CD4-positive, CD25-positive, alpha-beta regulatory T cell (primary cell): ENCODE results near the gene UCP3. TPM values are rescaled to one million over a fixed set of nuclear protein-coding genes. Genes with fewer than 3 reads are reported as not detected.

Experiments used
- ATAC-seq, 2 donors: fragments of 150-1000 bp; cut with Tn5 transposase; one replicate each; pipeline ENCODE4 v1.10.0; 2021; ENCODE audit warnings: low read depth in 2 of 2, moderate number of reproducible peaks in 2 of 2, moderate library complexity in 1 of 2
- DNase-seq, 3 donors: peaks; one replicate each; pipeline versions ENCODE4 v3.0.0 to v3.0.0-alpha.2; 2012 to 2022; ENCODE audit warnings: mixed read lengths in 1 of 3
- H3K27ac ChIP-seq: one replicate; pipeline ENCODE4 v1.7.0; 2013; ENCODE audit warnings: mild to moderate bottlenecking, low read length; ENCODE audit not compliant: insufficient read depth, poor library complexity, severe bottlenecking
- H3K27me3 ChIP-seq: one replicate; pipeline ENCODE4 v1.7.0; 2013; ENCODE audit warnings: low read length; ENCODE audit not compliant: control insufficient read depth, insufficient read depth
- H3K36me3 ChIP-seq: one replicate; pipeline ENCODE4 v1.7.0; 2013; ENCODE audit warnings: mild to moderate bottlenecking, low read length, moderate library complexity; ENCODE audit not compliant: control insufficient read depth, insufficient read depth
- H3K4me1 ChIP-seq: 2 replicates; pipeline ENCODE4 v1.7.0; 2013; ENCODE audit warnings: mild to moderate bottlenecking, low read length; ENCODE audit not compliant: insufficient read depth, control insufficient read depth, poor library complexity, severe bottlenecking
- H3K4me3 ChIP-seq: one replicate; pipeline ENCODE4 v1.7.0; 2013; ENCODE audit warnings: low read depth, mild to moderate bottlenecking, low read length, moderate library complexity
- H3K9me3 ChIP-seq, 2 experiments: 1 replicate in 1 of 2; 2 replicates in 1 of 2; pipeline ENCODE4 v1.7.0; 2013; ENCODE audit warnings: low read length in 2 of 2, mild to moderate bottlenecking in 1 of 2, moderate library complexity in 1 of 2; ENCODE audit not compliant: control insufficient read depth in 2 of 2
- H3K27ac Mint-ChIP-seq, 3 donors: one replicate each; pipeline ENCODE4 v1.8.0; 2020 to 2022; ENCODE audit warnings: mild to moderate bottlenecking in 3 of 3, mixed read lengths in 3 of 3, moderate library complexity in 2 of 3
- H3K27me3 Mint-ChIP-seq: one replicate; pipeline ENCODE4 v1.8.0; 2022; ENCODE audit warnings: mild to moderate bottlenecking, mixed read lengths
- H3K36me3 Mint-ChIP-seq: one replicate; pipeline ENCODE4 v1.8.0; 2020; ENCODE audit warnings: mixed read lengths
- H3K4me1 Mint-ChIP-seq, 4 donors: one replicate each; pipeline ENCODE4 v1.8.0; 2020 to 2022; ENCODE audit warnings: mixed read lengths in 4 of 4, mild to moderate bottlenecking in 1 of 4
- H3K4me3 Mint-ChIP-seq, 4 donors: one replicate each; pipeline ENCODE4 v1.8.0; 2020 to 2022; ENCODE audit warnings: mild to moderate bottlenecking in 4 of 4, mixed read lengths in 4 of 4, moderate library complexity in 3 of 4
- H3K9me3 Mint-ChIP-seq, 7 donors: one replicate each; pipeline ENCODE4 v1.8.0; 2020 to 2022; ENCODE audit warnings: mixed read lengths in 7 of 7, mild to moderate bottlenecking in 3 of 7, moderate library complexity in 2 of 7
- polyA plus RNA-seq, 4 donors: library from polyadenylated mRNA; unstranded; fragments of 300-500 nt; fragmentation: Illumina TruSeq; gene quantifications; one replicate each; pipeline ENCODE4 v1.2.3, GENCODE V29; 2021
- total RNA-seq: library from RNA; stranded (reverse); gene quantifications from one replicate; pipeline ENCODE4 v1.2.3, GENCODE V29; 2022

The UCP3 gene
- total and polyA plus RNA-seq, 5 donors from 2014 or later: 0.16 to 5.6 (median 0.30) TPM

DNA sequence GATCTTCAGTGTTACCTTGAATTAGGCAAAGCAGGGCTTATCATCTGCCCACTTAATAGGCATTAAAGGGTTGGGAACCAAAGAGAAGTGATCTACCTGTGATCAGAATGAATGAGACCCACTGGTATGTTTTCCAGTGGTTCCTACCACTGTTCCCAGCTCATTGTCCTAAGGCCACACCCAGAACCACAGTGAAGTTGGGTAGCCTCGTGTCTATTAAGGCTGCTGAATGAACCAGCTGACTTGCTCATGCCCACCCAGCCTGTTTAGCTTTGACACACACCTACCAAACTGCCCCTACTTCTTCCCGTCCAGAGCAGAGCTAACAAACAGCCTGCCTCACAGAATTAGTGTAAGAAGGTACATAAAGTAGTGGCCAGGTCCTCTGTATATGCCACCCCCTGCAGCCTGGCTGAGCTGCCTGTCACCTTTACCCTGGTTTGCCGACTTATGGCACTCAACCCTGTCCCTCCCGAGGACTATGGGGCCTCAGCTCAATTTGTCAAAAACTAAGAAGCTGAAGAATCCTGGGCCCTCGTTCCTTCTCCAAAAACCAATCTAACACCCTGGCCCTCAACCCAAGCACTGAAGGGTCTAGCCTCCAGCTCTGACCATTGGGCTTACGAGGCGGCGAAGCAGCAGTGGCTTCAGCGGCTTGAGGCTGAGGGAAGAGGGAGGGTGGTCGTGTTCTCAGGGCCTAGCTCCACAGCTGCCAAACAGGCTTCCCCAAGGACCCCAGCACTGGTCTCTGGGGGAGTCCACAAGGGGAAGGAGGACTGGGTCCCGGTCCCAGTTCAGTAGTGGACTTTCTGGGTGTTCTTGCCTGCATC lies 36.0 kb downstream of the UCP3 start:
- DNase-seq: no peak
- Histone ChIP-seq H3K4me3 (peak overlapping the region; percentile 0), H3K4me1 (peaks cover 99% of the 10 kb centered on the region), H3K36me3 (peaks cover 34% of the 10 kb centered on the region), H3K9me3 (no peaks in the 10 kb centered on the region), H3K27ac (peak overlapping the region; percentile 97), H3K27me3 (no peaks in the 10 kb centered on the region)
- Mint-ChIP-seq H3K9me3 (no peaks in the 10 kb centered on the region), H3K27me3 (no peaks in the 10 kb centered on the region), H3K36me3 (peaks cover 39% of the 10 kb centered on the region), H3K27ac (peak overlapping the region; percentile 94 to 96 (median 95)), H3K4me3 (peak overlapping the region; percentile 49 to 99 (median 84)), H3K4me1 (peaks cover 6 to 100% (median 59%) of the 10 kb centered on the region in 4 donors)
- ATAC-seq: no peak

- Mint-ChIP-seq H3K4me3 (peak overlapping the region in 3 of 4 donors; percentile 41 to 99 (median 92)), H3K27ac (peak overlapping the region; percentile 94 to 96 (median 95)), H3K27me3 (no peaks in the 10 kb centered on the region), H3K36me3 (peaks cover 32% of the 10 kb centered on the region), H3K9me3 (no peaks in the 10 kb centered on the region), H3K4me1 (peaks cover 6 to 100% (median 54%) of the 10 kb centered on the region in 4 donors)
- Histone ChIP-seq H3K27ac (peak overlapping the region; percentile 97), H3K9me3 (no peaks in the 10 kb centered on the region), H3K4me3 (no peak overlapping the region), H3K36me3 (peaks cover 27% of the 10 kb centered on the region), H3K4me1 (peaks cover 99% of the 10 kb centered on the region), H3K27me3 (no peaks in the 10 kb centered on the region)
- no peak for ATAC-seq
- DNase-seq: peak in 1 of 3 donors; percentile 36
These were observed 36.7 kb downstream of the UCP3 start for GRCh38 chr11:73972187-73972586.

- H3K4me3 Mint-ChIP-seq: peak overlapping the region; percentile 59 to 92 (median 68)
- no peaks in the 10 kb centered on the region for H3K9me3 ChIP-seq
- H3K4me3 ChIP-seq: no peak overlapping the region
- no peak for ATAC-seq
- H3K4me1 Mint-ChIP-seq: peaks cover 6 to 92% (median 49%) of the 10 kb centered on the region in 4 donors
- peaks cover 23% of the 10 kb centered on the region for H3K36me3 Mint-ChIP-seq
- H3K27me3 Mint-ChIP-seq: no peaks in the 10 kb centered on the region
- peaks cover 18% of the 10 kb centered on the region for H3K36me3 ChIP-seq
- peak overlapping the region; percentile 70 for H3K27ac ChIP-seq
- no peaks in the 10 kb centered on the region for H3K27me3 ChIP-seq
- peak overlapping the region; percentile 94 to 96 (median 95) for H3K27ac Mint-ChIP-seq
- no peaks in the 10 kb centered on the region for H3K9me3 Mint-ChIP-seq
- DNase-seq: peak in 1 of 3 donors; percentile 49
- H3K4me1 ChIP-seq: peaks cover 91% of the 10 kb centered on the region
These were observed 37.6 kb downstream of the UCP3 start for GRCh38 chr11:73971175-73971719.

- Histone ChIP-seq H3K4me1 (peaks cover 90% of the 10 kb centered on the region), H3K27ac (peak overlapping the region; percentile 70), H3K36me3 (peaks cover 9% of the 10 kb centered on the region), H3K9me3 (no peaks in the 10 kb centered on the region), H3K4me3 (peak overlapping the region; percentile 18), H3K27me3 (no peaks in the 10 kb centered on the region)
- Mint-ChIP-seq H3K27me3 (no peaks in the 10 kb centered on the region), H3K27ac (peak overlapping the region; percentile 94 to 96 (median 95)), H3K36me3 (peaks cover 15% of the 10 kb centered on the region), H3K4me3 (peak overlapping the region; percentile 59 to 92 (median 68)), H3K9me3 (no peaks in the 10 kb centered on the region), H3K4me1 (peaks cover 6 to 91% (median 41%) of the 10 kb centered on the region in 4 donors)
- ATAC-seq (peak; percentile 29 to 37), DNase-seq (peak in 1 of 3 donors; percentile 75)
These were observed 38.7 kb downstream of the UCP3 start for GRCh38 chr11:73969991-73970800.

DNA sequence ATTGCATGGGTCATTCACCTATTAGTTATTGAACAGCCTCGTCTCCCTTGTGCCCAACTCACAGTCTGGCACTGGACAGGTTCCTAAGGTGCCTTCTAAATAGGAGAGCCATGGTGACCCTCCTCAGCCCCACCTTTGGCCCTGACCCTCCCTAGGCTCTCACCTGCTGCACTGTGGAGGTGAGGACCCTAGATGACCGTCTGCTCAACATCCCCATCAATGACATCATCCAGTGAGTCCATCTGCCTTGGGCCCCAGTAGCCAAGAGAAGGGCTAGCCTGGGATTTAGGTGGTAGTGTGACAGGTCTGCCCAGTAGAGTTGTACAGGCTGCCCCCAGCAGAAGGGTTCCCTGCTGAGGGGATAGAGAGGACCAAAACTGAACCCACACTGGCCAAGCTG lies 39.8 kb downstream of the UCP3 start:
- peaks cover 4% of the 10 kb centered on the region for H3K36me3 Mint-ChIP-seq
- no peak for ATAC-seq
- no peak overlapping the region for H3K4me3 ChIP-seq
- peaks cover 86% of the 10 kb centered on the region for H3K4me1 ChIP-seq
- H3K4me1 Mint-ChIP-seq: peaks cover 6 to 91% (median 34%) of the 10 kb centered on the region in 4 donors
- H3K9me3 ChIP-seq: no peaks in the 10 kb centered on the region
- DNase-seq: no peak
- peak overlapping the region; percentile 94 to 96 (median 95) for H3K27ac Mint-ChIP-seq
- H3K4me3 Mint-ChIP-seq: peak overlapping the region; percentile 33 to 86 (median 55)
- H3K9me3 Mint-ChIP-seq: no peaks in the 10 kb centered on the region
- H3K36me3 ChIP-seq: no peaks in the 10 kb centered on the region
- H3K27ac ChIP-seq: peak overlapping the region; percentile 70
- H3K27me3 Mint-ChIP-seq: no peaks in the 10 kb centered on the region
- no peaks in the 10 kb centered on the region for H3K27me3 ChIP-seq

GRCh38 chr11:73968356-73968966 lies 40.4 kb downstream of the UCP3 start:
- Histone ChIP-seq H3K4me3 (no peak overlapping the region), H3K27ac (peak overlapping the region; percentile 70), H3K9me3 (no peaks in the 10 kb centered on the region), H3K4me1 (peaks cover 80% of the 10 kb centered on the region), H3K36me3 (no peaks in the 10 kb centered on the region), H3K27me3 (no peaks in the 10 kb centered on the region)
- peak overlapping the region; percentile 94 to 96 (median 95) for H3K27ac Mint-ChIP-seq
- H3K27me3 Mint-ChIP-seq: no peaks in the 10 kb centered on the region
- peaks cover 6 to 89% (median 31%) of the 10 kb centered on the region in 4 donors for H3K4me1 Mint-ChIP-seq
- no peak for ATAC-seq
- no peak for DNase-seq
- H3K4me3 Mint-ChIP-seq: peak overlapping the region in 3 of 4 donors; percentile 34 to 86 (median 71)
- no peaks in the 10 kb centered on the region for H3K9me3 Mint-ChIP-seq
- no peaks in the 10 kb centered on the region for H3K36me3 Mint-ChIP-seq

GRCh38 chr11:73965764-73966121 lies 43.1 kb downstream of the UCP3 start:
- no peak for ATAC-seq
- no peaks in the 10 kb centered on the region for H3K9me3 ChIP-seq
- Mint-ChIP-seq H3K36me3 (no peaks in the 10 kb centered on the region), H3K4me3 (peak overlapping the region in 1 of 4 donors; percentile 56), H3K27ac (peak overlapping the region; percentile 59 to 84 (median 79)), H3K9me3 (no peaks in the 10 kb centered on the region), H3K27me3 (no peaks in the 10 kb centered on the region), H3K4me1 (peaks cover 6 to 62% (median 22%) of the 10 kb centered on the region in 4 donors)
- no peaks in the 10 kb centered on the region for H3K27me3 ChIP-seq
- no peaks in the 10 kb centered on the region for H3K36me3 ChIP-seq
- H3K4me3 ChIP-seq: no peak overlapping the region
- H3K4me1 ChIP-seq: peaks cover 52% of the 10 kb centered on the region
- no peak for DNase-seq
- peak overlapping the region; percentile 30 for H3K27ac ChIP-seq
